Mesangial cell (primary cell): ENCODE data around the gene FAM98C. TPM values are rescaled to one million over a fixed set of nuclear protein-coding genes. Genes with fewer than 3 reads are reported as not detected.

Experiments used
- total RNA-seq: library from RNA; depleted of rRNA; stranded (reverse); fragments of >200 nt; gene quantifications from 2 replicates; pipeline ENCODE4 v1.2.3, GENCODE V29; 2015

FAM98C gene
- 11.6 and 15.1 TPM in 2 replicates for total RNA-seq

GRCh38 chr19:38402967-38403674, at the start of gene FAM98C:
TSS of gene FAM98C (plus strand) at chr19:38403093. CDS start at chr19:38403154, 61 bp downstream.

GRCh38 chr19:38374332-38375097, 28.4 kb upstream of the FAM98C start, which contains the start of gene PSMD8:
TSS of gene PSMD8 (plus strand) at chr19:38374571. CDS start at chr19:38374602, 31 bp downstream.

GRCh38 chr19:38387550-38388348, 15.1 kb upstream of the FAM98C start, which contains the start of gene GGN:
TSS of gene GGN (minus strand) at chr19:38388034. CDS start at chr19:38387261, 773 bp downstream.

GRCh38 chr19:38388349-38389100, 14.4 kb upstream of the FAM98C start, which contains the start of gene SPRED3:
TSS of gene SPRED3 (plus strand) at chr19:38388697. CDS start at chr19:38390303, 1,606 bp downstream.

GRCh38 chr19:38425810-38426466, 23.0 kb downstream of the FAM98C start, which contains the start of gene RASGRP4:
TSS of gene RASGRP4 (minus strand) at chr19:38426219. CDS start at chr19:38426091, 128 bp downstream.

GRCh38 chr19:38433268-38433733, 30.4 kb downstream of the FAM98C start, which contains the start of gene RYR1:
TSS of gene RYR1 (plus strand) at chr19:38433691. CDS start at chr19:38433830, 139 bp downstream.

Other genes starting within 250 kb of the FAM98C start
- gene DPF1, start 178.9 kb upstream of the FAM98C start, total RNA-seq: 0.63 and 2.9 TPM in 2 replicates
- 26.5 and 37.6 TPM in 2 replicates for gene PPP1R14A, start 146.7 kb upstream of the FAM98C start, total RNA-seq
- 234 and 512 TPM in 2 replicates for gene SPINT2, start 138.5 kb upstream of the FAM98C start, total RNA-seq
- gene C19orf33, start 98.8 kb upstream of the FAM98C start, total RNA-seq: 209 and 318 TPM in 2 replicates
- gene YIF1B, start 87.1 kb upstream of the FAM98C start, total RNA-seq: 114 and 149 TPM in 2 replicates
- 5.7 and 8.5 TPM in 2 replicates for gene KCNK6, start 83.2 kb upstream of the FAM98C start, total RNA-seq
- 0.16 and 0.51 TPM in 2 replicates for gene CATSPERG, start 67.3 kb upstream of the FAM98C start, total RNA-seq
- 403 and 452 TPM in 2 replicates for gene PSMD8, start 28.5 kb upstream of the FAM98C start, total RNA-seq
- gene GGN, start 15.1 kb upstream of the FAM98C start, total RNA-seq: 1.1 and 1.3 TPM in 2 replicates
- 0.81 and 1.5 TPM in 2 replicates for gene SPRED3, start 14.4 kb upstream of the FAM98C start, total RNA-seq
- not detected in 2 replicates for gene RASGRP4, start 23.1 kb downstream of the FAM98C start, total RNA-seq
- under 0.01 and 0.13 TPM in 2 replicates for gene RYR1, start 30.6 kb downstream of the FAM98C start, total RNA-seq
- gene MAP4K1, start 214.9 kb downstream of the FAM98C start, total RNA-seq: 0.25 and 0.33 TPM in 2 replicates
- gene EIF3K, start 216.1 kb downstream of the FAM98C start, total RNA-seq: 474 and 580 TPM in 2 replicates
- gene ACTN4, start 244.6 kb downstream of the FAM98C start, total RNA-seq: 750 and 874 TPM in 2 replicates